NCI-H446 (cell line): ENCODE measurements around the gene GRID2.
"Not testable (repeated sequence)": the region's sequence is repeated elsewhere in the genome, so short reads cannot be mapped to it uniquely, and the experiment has no call there.

Source experiments
- DNase-seq, 2 experiments: peaks; one replicate each; lab custom pipeline; 2025; lab: John Stamatoyannopoulos, UW

GRID2 gene

GRCh38 chr4:92303621-92304027, at the start of gene GRID2:
Gene GRID2, plus strand, starts transcription at chr4:92303966.
- DNase-seq, result peak; percentile 14 to 71

- no peak for DNase-seq
Measured at GRCh38 chr4:92253986-92254671, 49.6 kb upstream of the GRID2 start.

GRCh38 chr4:92254767-92255442, 48.9 kb upstream of the GRID2 start:
- DNase-seq, result no peak

- DNase-seq, result no peak
Measured at GRCh38 chr4:92255920-92256244, 47.9 kb upstream of the GRID2 start.

GRCh38 chr4:92257931-92258857, 45.6 kb upstream of the GRID2 start:
- DNase-seq, result no peak

- no peak for DNase-seq
Measured at GRCh38 chr4:92261256-92261655, 42.5 kb upstream of the GRID2 start.

- no peak for DNase-seq
Measured at GRCh38 chr4:92262371-92262770, 41.4 kb upstream of the GRID2 start.

GRCh38 chr4:92263010-92263409, 40.8 kb upstream of the GRID2 start:
- DNase-seq, result no peak

- no peak for DNase-seq
Measured at GRCh38 chr4:92263575-92263974, 40.2 kb upstream of the GRID2 start.

- DNase-seq, result no peak
Measured at GRCh38 chr4:92264163-92264562, 39.6 kb upstream of the GRID2 start.

- DNase-seq, result no peak
Measured at GRCh38 chr4:92265021-92265420, 38.7 kb upstream of the GRID2 start.

- DNase-seq, result no peak
Measured at GRCh38 chr4:92265798-92266197, 38.0 kb upstream of the GRID2 start.

GRCh38 chr4:92266521-92266920, 37.2 kb upstream of the GRID2 start:
- no peak for DNase-seq

- DNase-seq, result no peak
Measured at GRCh38 chr4:92268642-92269041, 35.1 kb upstream of the GRID2 start.

- no peak for DNase-seq
Measured at GRCh38 chr4:92270908-92271307, 32.9 kb upstream of the GRID2 start.

GRCh38 chr4:92271551-92271950, 32.2 kb upstream of the GRID2 start:
- not testable (repeated sequence) for DNase-seq

GRCh38 chr4:92277057-92277881, 26.5 kb upstream of the GRID2 start:
- not testable (repeated sequence) for DNase-seq

GRCh38 chr4:92279296-92279695, 24.5 kb upstream of the GRID2 start:
- no peak for DNase-seq

GRCh38 chr4:92299152-92299551, 4.6 kb upstream of the GRID2 start:
- DNase-seq, result peak; percentile 17 to 47

- DNase-seq, result peak in 1 of 2 experiments; percentile 56
Measured at GRCh38 chr4:92304121-92304520, 355 bp downstream of the GRID2 start.

GRCh38 chr4:92304606-92305005, 840 bp downstream of the GRID2 start:
- DNase-seq, result peak; percentile 44 to 56
